PC-9 (cell line): Measurements from ENCODE around the gene EPHB2. TPM values are rescaled to one million over a fixed set of nuclear protein-coding genes. Genes with fewer than 3 reads are reported as not detected.

Experiments used
- BruUV-seq: library from RNA; stranded (reverse); fragments of 400-500 nt; replicated peaks from 2 replicates; lab custom pipeline; 2021; lab: Mats Ljungman, UMichigan
- CTCF ChIA-PET: fragments of 300-600 bp; sonication (Branson Sonifier 250); formaldehyde crosslinking; loops from one replicate; lab custom pipeline; 2022; ENCODE audit warnings: antibody characterized with exemption; lab: Charles Lee
- POLR2A ChIA-PET: fragments of 300-600 bp; sonication (Branson Sonifier 250); formaldehyde crosslinking; loops from one replicate; lab custom pipeline; 2022; ENCODE audit warnings: antibody characterized with exemption; ENCODE audit not compliant: unreplicated experiment; lab: Charles Lee
- DNase-seq, 2 experiments: peaks; one replicate each; pipeline versions ENCODE4 v3.0.0 to v3.0.0-alpha.2; 2015 to 2022; ENCODE audit warnings: mixed read lengths in 1 of 2
- H2AFZ ChIP-seq: fragments of 200-600 bp; sonication (generic); 2 replicates; pipeline ENCODE4 v1.8.1; 2017; ENCODE audit warnings: antibody characterized with exemption
- H3F3A ChIP-seq: fragments of 200-600 bp; sonication (generic); 2 replicates; pipeline ENCODE4 v1.8.1; 2017; ENCODE audit warnings: antibody characterized with exemption, mild to moderate bottlenecking, low read depth; ENCODE audit not compliant: insufficient read depth
- H3K27ac ChIP-seq: fragments of 200-600 bp; sonication (generic); 2 replicates; pipeline ENCODE4 v1.6.1; 2016; ENCODE audit warnings: mixed run types
- H3K27me3 ChIP-seq: fragments of 200-600 bp; sonication (generic); 2 replicates; pipeline ENCODE4 v1.6.1; 2016; ENCODE audit warnings: low read depth, mixed run types; ENCODE audit not compliant: insufficient read depth
- H3K36me3 ChIP-seq: fragments of 200-600 bp; sonication (generic); 2 replicates; pipeline ENCODE4 v1.6.1; 2016; ENCODE audit warnings: low read depth, mixed run types
- H3K4me1 ChIP-seq: fragments of 200-600 bp; sonication (generic); replicated peaks from 2 replicates; pipeline ENCODE4 v1.6.1; 2016; ENCODE audit warnings: mixed run types; ENCODE audit not compliant: insufficient read depth
- H3K4me2 ChIP-seq: fragments of 200-600 bp; sonication (generic); 2 replicates; pipeline ENCODE4 v1.6.1; 2017; ENCODE audit warnings: mixed run types
- H3K4me3 ChIP-seq: fragments of 200-600 bp; sonication (generic); 2 replicates; pipeline ENCODE4 v1.6.1; 2016; ENCODE audit warnings: mixed run types
- H3K79me2 ChIP-seq: fragments of 200-600 bp; sonication (generic); 2 replicates; pipeline ENCODE4 v1.6.1; 2017; ENCODE audit warnings: low read depth, mixed run types
- H3K9me2 ChIP-seq: fragments of 200-600 bp; sonication (generic); 2 replicates; pipeline ENCODE4 v1.8.1; 2017; ENCODE audit warnings: mild to moderate bottlenecking; ENCODE audit not compliant: insufficient read depth
- H3K9me3 ChIP-seq: fragments of 200-600 bp; sonication (generic); 2 replicates; pipeline ENCODE4 v1.8.1; 2016; ENCODE audit warnings: low read depth; ENCODE audit not compliant: insufficient read depth
- H4K20me1 ChIP-seq: fragments of 200-600 bp; sonication (generic); 2 replicates; pipeline ENCODE4 v1.8.1; 2017; ENCODE audit not compliant: insufficient read depth
- EZH2 ChIP-seq: fragments of 200-600 bp; sonication (generic); IDR thresholded peaks from 2 replicates; pipeline ENCODE4 v1.8.0; 2017; ENCODE audit warnings: antibody characterized with exemption, low read depth
- intact Hi-C: fragments of 100-400 bp; cut with micrococcal nuclease; formaldehyde crosslinking; loops from one replicate; pipeline ENCODE4 v1.10.0; 2022; ENCODE audit not compliant: unreplicated experiment
- total RNA-seq: library from RNA; stranded (reverse); gene quantifications from 2 replicates; pipeline ENCODE4 v1.2.3, GENCODE V29; 2021
- TF ChIP-seq, protein P1 (sequence below): fragments of 200-600 bp; sonication (generic); conservative IDR thresholded peaks from 2 replicates; pipeline ENCODE4 v1.6.1; 2017; ENCODE audit warnings: mixed run types, antibody characterized with exemption, mild to moderate bottlenecking, moderate library complexity

The EPHB2 gene
- total RNA-seq, 1 experiment from 2014 or later, result 26.7 TPM

DNA sequence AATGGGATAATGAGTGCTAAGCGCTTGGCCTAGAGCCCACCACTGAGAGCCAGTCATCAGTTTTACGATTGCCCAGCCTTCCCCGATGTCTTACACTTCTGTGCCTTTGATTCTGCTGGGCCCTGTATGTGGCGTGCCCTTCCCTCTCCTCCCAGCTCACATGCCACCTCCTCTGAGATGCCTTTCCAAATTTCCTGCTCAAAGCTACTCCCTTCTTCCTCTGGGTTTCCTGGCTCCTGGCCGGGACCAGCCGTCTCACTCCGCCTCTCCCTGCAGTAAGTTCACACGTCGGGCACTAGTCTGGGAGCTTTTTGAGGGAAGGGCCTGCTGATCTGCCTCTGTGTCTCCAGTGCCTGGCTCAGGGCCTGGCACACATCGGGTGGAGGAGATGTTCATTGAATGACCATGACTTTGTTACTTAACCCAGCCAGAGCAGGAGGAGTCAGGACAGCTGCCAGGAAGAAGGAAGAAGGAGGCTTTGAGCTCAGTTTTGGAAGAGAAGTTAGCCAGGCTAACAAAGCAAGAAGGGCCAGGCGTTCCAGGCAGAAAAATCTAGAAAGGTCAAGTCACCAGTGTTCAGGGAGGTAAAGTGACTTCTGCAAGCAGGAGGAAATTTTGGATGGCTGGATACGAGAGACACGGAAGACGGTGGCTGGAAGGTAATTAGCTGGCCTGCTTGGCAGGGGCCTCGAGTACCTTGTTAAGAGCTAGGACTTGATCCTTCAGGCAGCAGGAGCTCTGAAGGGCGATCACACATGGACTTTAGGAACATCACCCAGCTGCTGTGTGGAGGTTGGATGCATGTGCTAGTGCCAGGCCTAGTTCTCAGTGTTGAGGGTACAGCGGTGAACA, 63.6 kb downstream of the EPHB2 start:
- Histone ChIP-seq H3K9me2 (no peaks in the 10 kb centered on the region), H3K36me3 (no peaks in the 10 kb centered on the region), H4K20me1 (no peaks in the 10 kb centered on the region), H3K4me3 (no peak overlapping the region), H2AFZ (no peak overlapping the region), H3F3A (no peaks in the 10 kb centered on the region), H3K4me1 (no peaks in the 10 kb centered on the region), H3K27me3 (no peaks in the 10 kb centered on the region), H3K79me2 (no peaks in the 10 kb centered on the region), H3K9me3 (no peaks in the 10 kb centered on the region), H3K4me2 (no peak overlapping the region), H3K27ac (no peak overlapping the region)
- BruUV-seq, result no TSS peak
- intact Hi-C loops, result no loop called here
- TF ChIP-seq, protein P1, sequence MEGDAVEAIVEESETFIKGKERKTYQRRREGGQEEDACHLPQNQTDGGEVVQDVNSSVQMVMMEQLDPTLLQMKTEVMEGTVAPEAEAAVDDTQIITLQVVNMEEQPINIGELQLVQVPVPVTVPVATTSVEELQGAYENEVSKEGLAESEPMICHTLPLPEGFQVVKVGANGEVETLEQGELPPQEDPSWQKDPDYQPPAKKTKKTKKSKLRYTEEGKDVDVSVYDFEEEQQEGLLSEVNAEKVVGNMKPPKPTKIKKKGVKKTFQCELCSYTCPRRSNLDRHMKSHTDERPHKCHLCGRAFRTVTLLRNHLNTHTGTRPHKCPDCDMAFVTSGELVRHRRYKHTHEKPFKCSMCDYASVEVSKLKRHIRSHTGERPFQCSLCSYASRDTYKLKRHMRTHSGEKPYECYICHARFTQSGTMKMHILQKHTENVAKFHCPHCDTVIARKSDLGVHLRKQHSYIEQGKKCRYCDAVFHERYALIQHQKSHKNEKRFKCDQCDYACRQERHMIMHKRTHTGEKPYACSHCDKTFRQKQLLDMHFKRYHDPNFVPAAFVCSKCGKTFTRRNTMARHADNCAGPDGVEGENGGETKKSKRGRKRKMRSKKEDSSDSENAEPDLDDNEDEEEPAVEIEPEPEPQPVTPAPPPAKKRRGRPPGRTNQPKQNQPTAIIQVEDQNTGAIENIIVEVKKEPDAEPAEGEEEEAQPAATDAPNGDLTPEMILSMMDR, result no peak
- TF ChIP-seq EZH2, result no peak
- no peak for DNase-seq
- CTCF ChIA-PET, result no interaction called here
- POLR2A ChIA-PET, result no interaction called here

DNA sequence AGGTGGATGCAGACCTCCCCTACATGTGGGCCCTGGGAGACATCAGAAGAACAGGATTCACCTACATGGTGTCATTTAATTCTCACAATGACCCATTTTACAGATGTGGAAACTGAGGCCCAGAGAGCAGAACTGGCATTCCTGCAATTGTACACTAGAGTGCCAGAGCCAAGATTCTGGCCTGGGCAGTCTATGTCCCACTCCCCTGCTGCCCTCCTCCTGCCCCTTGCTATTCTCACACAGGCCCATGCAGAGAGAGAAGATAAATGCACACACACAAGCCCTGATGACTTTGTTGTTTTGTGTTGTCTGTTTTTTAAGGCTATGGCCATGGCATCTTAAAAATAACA, 64.2 kb downstream of the EPHB2 start:
- BruUV-seq, result no TSS peak
- ChIA-PET CTCF (no interaction called here), POLR2A (no interaction called here)
- Histone ChIP-seq H3K27ac (no peak overlapping the region), H3F3A (no peaks in the 10 kb centered on the region), H3K27me3 (no peaks in the 10 kb centered on the region), H3K9me3 (no peaks in the 10 kb centered on the region), H3K4me2 (no peak overlapping the region), H4K20me1 (no peaks in the 10 kb centered on the region), H3K4me3 (no peak overlapping the region), H3K4me1 (no peaks in the 10 kb centered on the region), H3K79me2 (no peaks in the 10 kb centered on the region), H3K9me2 (no peaks in the 10 kb centered on the region), H2AFZ (no peak overlapping the region), H3K36me3 (no peaks in the 10 kb centered on the region)
- intact Hi-C loops, result no loop called here
- TF ChIP-seq, protein P1, result no peak
- TF ChIP-seq EZH2, result no peak
- DNase-seq, result no peak

DNA sequence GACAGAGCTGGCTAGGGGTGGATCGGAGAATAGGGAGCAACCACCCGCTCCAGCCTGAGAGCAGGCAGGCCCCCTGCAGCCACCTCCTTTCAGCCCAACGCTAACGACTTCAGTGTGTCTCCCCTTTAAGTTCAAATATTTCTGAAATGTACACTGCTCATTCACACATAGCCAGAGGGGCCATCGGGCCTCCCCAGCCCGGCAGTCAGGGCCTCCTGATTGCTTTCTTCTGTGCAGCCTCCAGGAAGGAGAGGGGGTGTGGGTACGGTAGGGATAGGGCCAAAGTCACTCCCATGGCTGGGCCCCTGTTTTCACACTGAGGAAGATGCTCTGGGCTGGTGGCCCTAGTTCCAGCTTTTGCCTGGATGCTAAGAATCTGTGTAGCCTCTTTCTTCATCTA, 64.8 kb downstream of the EPHB2 start:
- Histone ChIP-seq H3K4me1 (no peaks in the 10 kb centered on the region), H3K9me2 (no peaks in the 10 kb centered on the region), H2AFZ (no peak overlapping the region), H3K4me2 (no peak overlapping the region), H4K20me1 (no peaks in the 10 kb centered on the region), H3K79me2 (no peaks in the 10 kb centered on the region), H3K27ac (no peak overlapping the region), H3K4me3 (no peak overlapping the region), H3K36me3 (no peaks in the 10 kb centered on the region), H3K9me3 (no peaks in the 10 kb centered on the region), H3F3A (no peaks in the 10 kb centered on the region), H3K27me3 (no peaks in the 10 kb centered on the region)
- CTCF ChIA-PET, result no interaction called here
- no peak for DNase-seq
- intact Hi-C loops, result no loop called here
- no peak for TF ChIP-seq EZH2
- TF ChIP-seq, protein P1, result no peak
- POLR2A ChIA-PET, result no interaction called here
- no TSS peak for BruUV-seq
